HG03432 (cell line): ENCODE data around the gene TEN1.
"Not testable (repeated sequence)": the region's sequence is repeated elsewhere in the genome, so short reads cannot be mapped to it uniquely, and the experiment has no call there.

Experiments used
- ATAC-seq: cut with Tn5 transposase; IDR thresholded peaks from one replicate; pipeline ENCODE4 v1.9.1; 2021; ENCODE audit warnings: mild to moderate bottlenecking, moderate library complexity; ENCODE audit not compliant: unreplicated experiment

Gene TEN1

GRCh38 chr17:75978938-75979704, at the start of gene TEN1, which contains the start of gene ACOX1:
Gene TEN1, plus strand, starts transcription at chr17:75979240. Its CDS starts 6,953 bp downstream, at chr17:75986193.
Gene ACOX1, minus strand, starts transcription at chr17:75979166. Its CDS starts 93 bp downstream, at chr17:75979073.
- peak; percentile 88 for ATAC-seq

- ATAC-seq = no peak
Observed at GRCh38 chr17:75931062-75931461, 48.0 kb upstream of the TEN1 start.

- no peak for ATAC-seq
Observed at GRCh38 chr17:75932852-75933251, 46.2 kb upstream of the TEN1 start.

GRCh38 chr17:75933808-75934207, 45.2 kb upstream of the TEN1 start:
- ATAC-seq = no peak

GRCh38 chr17:75937652-75938051, 41.4 kb upstream of the TEN1 start:
- no peak for ATAC-seq

- peak; percentile 95 for ATAC-seq
Observed at GRCh38 chr17:75940727-75941441, 38.2 kb upstream of the TEN1 start, which contains the start of gene FBF1. Gene FBF1, minus strand, starts transcription at chr17:75941042. Its CDS starts 2,893 bp downstream, at chr17:75938149.

GRCh38 chr17:75941442-75941819, 37.6 kb upstream of the TEN1 start:
- ATAC-seq = no peak

GRCh38 chr17:75942473-75942872, 36.6 kb upstream of the TEN1 start:
- no peak for ATAC-seq

- no peak for ATAC-seq
Observed at GRCh38 chr17:75943491-75943890, 35.5 kb upstream of the TEN1 start.

GRCh38 chr17:75945211-75945610, 33.8 kb upstream of the TEN1 start:
- ATAC-seq = no peak

- ATAC-seq = no peak
Observed at GRCh38 chr17:75950421-75950820, 28.6 kb upstream of the TEN1 start.

GRCh38 chr17:75950855-75951554, 28.0 kb upstream of the TEN1 start:
- no peak for ATAC-seq

- ATAC-seq = no peak
Observed at GRCh38 chr17:75959051-75959838, 19.8 kb upstream of the TEN1 start.

- no peak for ATAC-seq
Observed at GRCh38 chr17:75959839-75960511, 19.1 kb upstream of the TEN1 start.

- ATAC-seq = no peak
Observed at GRCh38 chr17:75965468-75965867, 13.6 kb upstream of the TEN1 start.

GRCh38 chr17:75969044-75969443, 10.0 kb upstream of the TEN1 start:
- ATAC-seq = not testable (repeated sequence)

GRCh38 chr17:75970011-75970523, 9.0 kb upstream of the TEN1 start:
- no peak for ATAC-seq

GRCh38 chr17:75970626-75971025, 8.4 kb upstream of the TEN1 start:
- no peak for ATAC-seq

- not testable (repeated sequence) for ATAC-seq
Observed at GRCh38 chr17:75975187-75975586, 3.9 kb upstream of the TEN1 start.

GRCh38 chr17:75975757-75976174, 3.3 kb upstream of the TEN1 start:
- no peak for ATAC-seq
